Measurements from ENCODE around the gene LGI2. TPM values are rescaled to one million over a fixed set of nuclear protein-coding genes. Genes with fewer than 3 reads are reported as not detected.
A peak's percentile ranks its signal among the peaks of the same experiment; 100 is the strongest.

LGI2 gene
- total RNA-seq, 1 donor from 2014 or later, result 0.84 TPM

DNA sequence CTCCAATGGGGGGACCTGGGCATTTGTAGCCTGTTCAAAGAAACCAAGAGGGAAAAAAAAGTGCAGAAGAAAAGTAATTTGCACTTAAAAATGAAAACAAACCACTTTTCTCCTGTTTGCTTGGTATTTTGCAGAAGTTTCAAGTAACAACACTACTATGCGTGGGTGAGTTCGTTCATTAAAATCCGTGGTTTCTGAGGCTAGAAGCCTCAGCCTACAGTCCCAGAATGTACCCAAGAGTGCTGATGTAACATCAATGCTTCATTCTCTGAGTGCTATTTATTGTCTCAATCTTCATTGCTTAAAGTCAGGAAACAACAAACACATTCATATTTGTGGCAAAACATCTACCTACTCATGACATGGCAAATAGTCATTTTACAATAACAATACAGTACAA, 29.2 kb downstream of the LGI2 start:
- DNase-seq (no peak), ATAC-seq (peak; percentile 83)
- TF ChIP-seq, protein P1, sequence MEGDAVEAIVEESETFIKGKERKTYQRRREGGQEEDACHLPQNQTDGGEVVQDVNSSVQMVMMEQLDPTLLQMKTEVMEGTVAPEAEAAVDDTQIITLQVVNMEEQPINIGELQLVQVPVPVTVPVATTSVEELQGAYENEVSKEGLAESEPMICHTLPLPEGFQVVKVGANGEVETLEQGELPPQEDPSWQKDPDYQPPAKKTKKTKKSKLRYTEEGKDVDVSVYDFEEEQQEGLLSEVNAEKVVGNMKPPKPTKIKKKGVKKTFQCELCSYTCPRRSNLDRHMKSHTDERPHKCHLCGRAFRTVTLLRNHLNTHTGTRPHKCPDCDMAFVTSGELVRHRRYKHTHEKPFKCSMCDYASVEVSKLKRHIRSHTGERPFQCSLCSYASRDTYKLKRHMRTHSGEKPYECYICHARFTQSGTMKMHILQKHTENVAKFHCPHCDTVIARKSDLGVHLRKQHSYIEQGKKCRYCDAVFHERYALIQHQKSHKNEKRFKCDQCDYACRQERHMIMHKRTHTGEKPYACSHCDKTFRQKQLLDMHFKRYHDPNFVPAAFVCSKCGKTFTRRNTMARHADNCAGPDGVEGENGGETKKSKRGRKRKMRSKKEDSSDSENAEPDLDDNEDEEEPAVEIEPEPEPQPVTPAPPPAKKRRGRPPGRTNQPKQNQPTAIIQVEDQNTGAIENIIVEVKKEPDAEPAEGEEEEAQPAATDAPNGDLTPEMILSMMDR (IDR thresholded peaks at IDR 0.05), result no peak
- Histone ChIP-seq H3K36me3 (no peaks in the 10 kb centered on the region), H3K4me1 (peaks cover 7% of the 10 kb centered on the region), H3K9me3 (no peaks in the 10 kb centered on the region), H3K27me3 (no peaks in the 10 kb centered on the region), H3K4me3 (no peak overlapping the region), H3K27ac (no peak overlapping the region)
- intact Hi-C loops (cut with DNase I), result no loop called here

GRCh38 chr4:25000639-25001038, 30.1 kb downstream of the LGI2 start:
- Histone ChIP-seq H3K27me3 (no peaks in the 10 kb centered on the region), H3K27ac (no peak overlapping the region), H3K9me3 (no peaks in the 10 kb centered on the region), H3K4me3 (no peak overlapping the region), H3K36me3 (no peaks in the 10 kb centered on the region), H3K4me1 (peaks cover 7% of the 10 kb centered on the region)
- intact Hi-C loops (cut with DNase I), result no loop called here
- TF ChIP-seq, protein P1 (IDR thresholded peaks at IDR 0.05), result no peak
- ATAC-seq (no peak), DNase-seq (no peak)

DNA sequence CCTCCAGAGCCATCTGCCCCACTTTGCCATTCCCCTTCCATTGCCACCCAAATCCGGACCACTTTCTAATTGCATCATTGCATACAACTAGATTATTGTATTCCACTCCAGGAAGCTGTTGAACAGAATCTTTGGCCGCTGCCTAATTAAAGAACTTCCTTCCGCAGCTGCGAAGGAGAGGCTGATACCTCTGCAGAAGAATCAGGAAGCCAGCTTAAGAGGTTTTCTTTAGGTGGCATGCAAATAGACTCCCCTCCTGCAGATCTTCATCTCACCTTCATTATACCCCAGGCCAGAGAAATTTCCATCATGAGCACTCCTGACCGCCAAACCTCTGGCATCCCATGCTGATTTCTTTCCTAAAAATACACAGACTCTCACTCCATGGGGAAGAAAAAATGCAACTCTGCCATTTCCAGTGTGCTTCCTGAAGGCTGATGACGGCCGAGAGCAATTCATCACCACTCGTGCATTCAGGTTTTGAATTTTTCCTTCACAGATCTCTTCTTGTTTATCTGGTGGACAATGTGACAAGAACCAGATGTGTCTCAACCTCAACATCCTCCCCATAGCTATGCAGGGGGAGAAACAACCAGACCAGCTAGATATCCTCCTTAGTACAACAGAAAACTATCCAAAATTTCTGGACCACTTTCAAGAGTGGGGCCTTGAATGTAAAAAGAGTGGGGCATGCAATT, 31.2 kb downstream of the LGI2 start:
- TF ChIP-seq, protein P1 (IDR thresholded peaks at IDR 0.05), result no peak
- Histone ChIP-seq H3K27me3 (no peaks in the 10 kb centered on the region), H3K27ac (no peak overlapping the region), H3K36me3 (no peaks in the 10 kb centered on the region), H3K4me1 (peaks cover 7% of the 10 kb centered on the region), H3K9me3 (no peaks in the 10 kb centered on the region), H3K4me3 (no peak overlapping the region)
- ATAC-seq (no peak), DNase-seq (no peak)
- intact Hi-C loops (cut with DNase I), result no loop called here

GRCh38 chr4:24995346-24995919, 35.3 kb downstream of the LGI2 start:
- Histone ChIP-seq H3K27me3 (no peaks in the 10 kb centered on the region), H3K36me3 (no peaks in the 10 kb centered on the region), H3K4me3 (no peak overlapping the region), H3K27ac (no peak overlapping the region), H3K9me3 (no peaks in the 10 kb centered on the region), H3K4me1 (no peaks in the 10 kb centered on the region)
- DNase-seq (no peak), ATAC-seq (peak; percentile 23)
- TF ChIP-seq, protein P1 (IDR thresholded peaks at IDR 0.05), result no peak
- intact Hi-C loops (cut with DNase I), result no loop called here

- no peak overlapping the region for H3K4me3 ChIP-seq
- H3K9me3 ChIP-seq, result no peaks in the 10 kb centered on the region
- H3K27ac ChIP-seq, result no peak overlapping the region
- no peaks in the 10 kb centered on the region for H3K27me3 ChIP-seq
- intact Hi-C loops (cut with DNase I), result no loop called here
- ATAC-seq (no peak), DNase-seq (no peak)
- TF ChIP-seq, protein P1 (IDR thresholded peaks at IDR 0.05), result no peak
- no peaks in the 10 kb centered on the region for H3K36me3 ChIP-seq
- no peaks in the 10 kb centered on the region for H3K4me1 ChIP-seq
Measured at GRCh38 chr4:24993551-24994080, 37.1 kb downstream of the LGI2 start.
